GM12878 (cell line): ENCODE measurements around the gene CHST2. TPM values are rescaled to one million over a fixed set of nuclear protein-coding genes. Genes with fewer than 3 reads are reported as not detected.

Experiments
- ATAC-seq: fragments of 200-7000 bp; cut with Tn5 transposase; 3 replicates; pipeline ENCODE4 v1.9.1; 2020; ENCODE audit warnings: mild to moderate bottlenecking, moderate library complexity
- BruUV-seq: library from RNA; stranded (reverse); fragments of 400-500 nt; replicated peaks from 2 replicates; lab custom pipeline; 2021; lab: Mats Ljungman, UMichigan
- CTCF ChIA-PET: fragments of 300-600 bp; sonication (Branson Sonifier 250); formaldehyde crosslinking; extraction: SDS; loops from one replicate; lab custom pipeline; 2021; ENCODE audit warnings: inconsistent platforms; lab: Yijun Ruan, JAX
- POLR2A ChIA-PET: fragments of 350-600 bp; formaldehyde crosslinking; extraction: SDS; loops from one replicate; lab custom pipeline; 2021; ENCODE audit warnings: inconsistent platforms; lab: Charles Lee
- RAD21 ChIA-PET: fragments of 300-600 bp; sonication (Branson Sonifier 250); formaldehyde crosslinking; loops from one replicate; lab custom pipeline; 2023; ENCODE audit warnings: antibody characterized with exemption; ENCODE audit not compliant: unreplicated experiment; lab: Charles Lee
- SMC1A ChIA-PET: fragments of 300-600 bp; sonication (Branson Sonifier 250); formaldehyde crosslinking; loops from one replicate; lab custom pipeline; 2023; ENCODE audit not compliant: unreplicated experiment, uncharacterized antibody; lab: Charles Lee
- DNase-seq: peaks from one replicate; pipeline ENCODE4 v3.0.0-alpha.2; 2011; ENCODE audit warnings: low read depth, low spot score
- FAIRE-seq: peaks from 3 replicates; lab custom pipeline; 2011; peaks lifted over from hg19 to GRCh38; lab: Jason Lieb, UNC
- H2AFZ ChIP-seq: 2 replicates; pipeline ENCODE4 v1.6.0; 2011; ENCODE audit warnings: low read depth, low read length, control low read depth; ENCODE audit not compliant: control insufficient read depth
- H3K27ac ChIP-seq: 2 replicates; pipeline ENCODE4 v1.5.1; 2011; ENCODE audit warnings: control low read depth; ENCODE audit not compliant: control insufficient read depth, insufficient read depth
- H3K27me3 ChIP-seq, 2 experiments: replicated peaks in 1 of 2; 2 replicates each; pipeline versions ENCODE4 v1.6.0 to v1.6.1; 2011; ENCODE audit warnings: low read length in 1 of 2; ENCODE audit not compliant: control insufficient read depth in 2 of 2, insufficient read depth in 2 of 2
- H3K36me3 ChIP-seq, 2 experiments: 2 replicates each; pipeline ENCODE4 v1.5.1; 2011; ENCODE audit warnings: low read length in 1 of 2; ENCODE audit not compliant: control insufficient read depth in 2 of 2, insufficient read depth in 2 of 2
- H3K4me1 ChIP-seq: 2 replicates; pipeline ENCODE4 v1.6.1; 2011; ENCODE audit warnings: mild to moderate bottlenecking, low read length, moderate library complexity, mixed read lengths; ENCODE audit not compliant: control insufficient read depth, insufficient read depth
- H3K4me2 ChIP-seq: 2 replicates; pipeline ENCODE4 v1.6.0; 2011; ENCODE audit warnings: control low read depth; ENCODE audit not compliant: control insufficient read depth, insufficient read depth
- H3K4me3 ChIP-seq: fragments of 200-600 bp; sonication (generic); 2 replicates; pipeline ENCODE4 v1.5.1; 2016
- H3K79me2 ChIP-seq: 2 replicates; pipeline ENCODE4 v1.6.0; 2011; ENCODE audit warnings: low read length; ENCODE audit not compliant: control insufficient read depth, insufficient read depth
- H3K9ac ChIP-seq: 2 replicates; pipeline ENCODE4 v1.8.0; 2011; ENCODE audit warnings: low read length, control low read depth, mixed read lengths; ENCODE audit not compliant: control insufficient read depth, insufficient read depth
- H3K9me3 ChIP-seq: replicated peaks from 3 replicates; pipeline ENCODE4 v1.5.1; 2011; ENCODE audit warnings: mild to moderate bottlenecking, low read length; ENCODE audit not compliant: control insufficient read depth, insufficient read depth
- H4K20me1 ChIP-seq: 2 replicates; pipeline ENCODE4 v1.6.0; 2011; ENCODE audit not compliant: control insufficient read depth, insufficient read depth
- FOS ChIP-seq: IDR thresholded peaks from 3 replicates; pipeline ENCODE4 v1.6.1; 2011; ENCODE audit warnings: borderline replicate concordance; ENCODE audit not compliant: insufficient read length; ENCODE audit errors: extremely low read depth
- IRF4 ChIP-seq: IDR thresholded peaks from 2 replicates; pipeline ENCODE4 v1.6.1; 2011; ENCODE audit warnings: low read depth, low read length
- WGBS: methylation state at CpG from one replicate; pipeline ENCODE4 v1.1.6; 2016; ENCODE audit warnings: low lambda C conversion rate; ENCODE audit not compliant: insufficient replicate concordance, insufficient coverage; ENCODE audit errors: missing lambda C conversion rate; 5-methylcytosine and 5-hydroxymethylcytosine counted together
- in situ Hi-C: fragments of 300-500 bp; cut with MboI; formaldehyde crosslinking; loops from 9 replicates; pipeline ENCODE4 v1.14.3; 2018; ENCODE audit warnings: mixed read lengths
- intact Hi-C: fragments of 100-400 bp; cut with micrococcal nuclease; formaldehyde crosslinking; loops from one replicate; pipeline ENCODE4 v1.14.2; 2022; ENCODE audit not compliant: unreplicated experiment
- polyA plus RNA-seq, 11 experiments: library from polyadenylated mRNA; depleted of rRNA in 4 of 11; unstranded in 6 of 11; stranded (reverse) in 5 of 11; fragments of >200 nt; fragmentation: Nextera tagmentation in 4 of 11; fragmentation: Illumina TruSeq in 1 of 11; extraction: Ambion mirVana in 4 of 11; extraction: Trizol in 1 of 11; gene quantifications; 1 replicate in 1 of 11; 2 replicates in 10 of 11; pipeline versions ENCODE4 v1.2.1 to v1.2.3, GENCODE V29; 2011 to 2016; ENCODE audit warnings: inconsistent platforms in 2 of 11, missing spikeins in 2 of 11, low read depth in 1 of 11
- total RNA-seq, 4 experiments: library from RNA; depleted of rRNA in 3 of 4; stranded (reverse); fragments of >200 nt in 3 of 4; fragmentation: Illumina TruSeq in 1 of 4; extraction: Trizol in 1 of 4; gene quantifications; 2 replicates each; pipeline versions ENCODE4 v1.2.1 to v1.2.3, GENCODE V29; 2013 to 2021
- TF ChIP-seq, protein P1 (sequence below): IDR thresholded peaks from 2 replicates; pipeline ENCODE4 v1.6.1; 2011; ENCODE audit warnings: low read depth, mild to moderate bottlenecking, low read length, moderate library complexity, borderline replicate concordance; ENCODE audit errors: extremely low read depth
- TF ChIP-seq, protein P2 (sequence below): fragments of 450-650 bp; formaldehyde crosslinking; IDR thresholded peaks from 2 replicates; pipeline ENCODE4 v1.5.0; 2022; ENCODE audit warnings: mild to moderate bottlenecking, missing genetic modification characterization
- TF ChIP-seq, protein P3 (sequence below): IDR thresholded peaks from 2 replicates; pipeline ENCODE4 v1.6.1; 2011; ENCODE audit warnings: borderline replicate concordance, low read depth, mild to moderate bottlenecking, moderate library complexity, mixed read lengths, low read length; ENCODE audit not compliant: insufficient read depth; ENCODE audit errors: extremely low read length

The CHST2 gene
- total and polyA plus RNA-seq, 10 of the 15 experiments (the other 5 are each of a cell fraction or from before 2014, with no cell fraction given) = 1.6 to 37.2 (median 8.8) TPM

DNA sequence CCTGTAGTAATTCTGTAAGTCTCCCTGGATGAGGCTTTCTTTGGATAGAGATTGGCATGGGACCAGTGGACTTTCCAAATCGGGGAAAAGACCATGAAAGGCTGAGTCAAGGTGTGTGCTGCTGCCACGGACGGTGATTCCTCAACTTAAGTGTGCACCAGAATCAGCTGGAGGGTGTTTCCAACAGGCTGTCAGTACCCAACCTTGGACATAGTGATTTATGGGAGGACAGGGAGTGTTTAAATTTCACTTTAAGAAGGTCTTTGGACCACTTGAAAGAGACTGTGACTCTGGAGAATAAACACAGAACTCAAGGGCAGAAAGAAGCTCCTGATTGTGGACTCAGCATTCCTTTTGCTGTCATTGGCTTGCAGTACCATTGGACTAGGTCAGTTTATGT, 20.4 kb upstream of the CHST2 start (continued):
- TF ChIP-seq, protein P1, sequence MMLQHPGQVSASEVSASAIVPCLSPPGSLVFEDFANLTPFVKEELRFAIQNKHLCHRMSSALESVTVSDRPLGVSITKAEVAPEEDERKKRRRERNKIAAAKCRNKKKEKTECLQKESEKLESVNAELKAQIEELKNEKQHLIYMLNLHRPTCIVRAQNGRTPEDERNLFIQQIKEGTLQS = no peak
- TF ChIP-seq, protein P2, sequence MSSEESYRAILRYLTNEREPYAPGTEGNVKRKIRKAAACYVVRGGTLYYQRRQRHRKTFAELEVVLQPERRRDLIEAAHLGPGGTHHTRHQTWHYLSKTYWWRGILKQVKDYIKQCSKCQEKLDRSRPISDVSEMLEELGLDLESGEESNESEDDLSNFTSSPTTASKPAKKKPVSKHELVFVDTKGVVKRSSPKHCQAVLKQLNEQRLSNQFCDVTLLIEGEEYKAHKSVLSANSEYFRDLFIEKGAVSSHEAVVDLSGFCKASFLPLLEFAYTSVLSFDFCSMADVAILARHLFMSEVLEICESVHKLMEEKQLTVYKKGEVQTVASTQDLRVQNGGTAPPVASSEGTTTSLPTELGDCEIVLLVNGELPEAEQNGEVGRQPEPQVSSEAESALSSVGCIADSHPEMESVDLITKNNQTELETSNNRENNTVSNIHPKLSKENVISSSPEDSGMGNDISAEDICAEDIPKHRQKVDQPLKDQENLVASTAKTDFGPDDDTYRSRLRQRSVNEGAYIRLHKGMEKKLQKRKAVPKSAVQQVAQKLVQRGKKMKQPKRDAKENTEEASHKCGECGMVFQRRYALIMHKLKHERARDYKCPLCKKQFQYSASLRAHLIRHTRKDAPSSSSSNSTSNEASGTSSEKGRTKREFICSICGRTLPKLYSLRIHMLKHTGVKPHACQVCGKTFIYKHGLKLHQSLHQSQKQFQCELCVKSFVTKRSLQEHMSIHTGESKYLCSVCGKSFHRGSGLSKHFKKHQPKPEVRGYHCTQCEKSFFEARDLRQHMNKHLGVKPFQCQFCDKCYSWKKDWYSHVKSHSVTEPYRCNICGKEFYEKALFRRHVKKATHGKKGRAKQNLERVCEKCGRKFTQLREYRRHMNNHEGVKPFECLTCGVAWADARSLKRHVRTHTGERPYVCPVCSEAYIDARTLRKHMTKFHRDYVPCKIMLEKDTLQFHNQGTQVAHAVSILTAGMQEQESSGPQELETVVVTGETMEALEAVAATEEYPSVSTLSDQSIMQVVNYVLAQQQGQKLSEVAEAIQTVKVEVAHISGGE = no peak

DNA sequence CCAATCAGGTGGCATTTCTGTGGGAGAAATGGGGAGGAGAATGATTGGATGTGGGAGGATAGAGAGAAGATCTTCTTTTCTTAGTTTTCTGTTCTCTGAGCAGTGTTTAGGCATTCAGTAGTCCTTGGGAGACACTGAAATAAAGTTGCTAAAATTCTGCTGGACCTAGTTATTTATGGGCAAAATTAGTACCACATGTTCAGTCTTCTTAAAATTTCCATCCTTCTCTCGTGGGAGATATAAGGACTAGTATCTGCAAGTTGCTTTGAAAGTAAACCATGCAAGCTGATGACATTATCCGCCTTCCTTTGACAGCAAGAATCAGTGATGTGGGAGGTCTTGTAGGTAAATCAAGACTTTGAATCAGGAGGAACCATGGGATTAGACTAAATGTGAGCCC, 19.9 kb upstream of the CHST2 start:
- in situ Hi-C loops = no loop called here
- CTCF ChIA-PET = no interaction called here
- Histone ChIP-seq H3K36me3 (no peaks in the 10 kb centered on the region), H3K4me1 (no peaks in the 10 kb centered on the region), H3K4me3 (no peak overlapping the region), H3K79me2 (no peaks in the 10 kb centered on the region), H3K27ac (no peak overlapping the region), H3K9me3 (peaks cover 10% of the 10 kb centered on the region), H3K27me3 (no peaks in the 10 kb centered on the region), H3K4me2 (no peak overlapping the region), H4K20me1 (no peaks in the 10 kb centered on the region), H3K9ac (no peak overlapping the region), H2AFZ (no peak overlapping the region)
- RAD21 ChIA-PET = no interaction called here
- DNase-seq (no peak), FAIRE-seq (no peak), ATAC-seq (no peak)
- POLR2A ChIA-PET = no interaction called here
- no peak for TF ChIP-seq FOS
- TF ChIP-seq IRF4 = no peak
- TF ChIP-seq, protein P3, sequence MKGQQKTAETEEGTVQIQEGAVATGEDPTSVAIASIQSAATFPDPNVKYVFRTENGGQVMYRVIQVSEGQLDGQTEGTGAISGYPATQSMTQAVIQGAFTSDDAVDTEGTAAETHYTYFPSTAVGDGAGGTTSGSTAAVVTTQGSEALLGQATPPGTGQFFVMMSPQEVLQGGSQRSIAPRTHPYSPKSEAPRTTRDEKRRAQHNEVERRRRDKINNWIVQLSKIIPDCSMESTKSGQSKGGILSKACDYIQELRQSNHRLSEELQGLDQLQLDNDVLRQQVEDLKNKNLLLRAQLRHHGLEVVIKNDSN = no peak
- no TSS peak for BruUV-seq
- intact Hi-C loops = no loop called here
- SMC1A ChIA-PET = interaction anchor here (1.1 kb wide), 1 partner anchor 10 kb away, joined by 3 read pairs; no protein-coding TSS in a partner anchor
- 51% methylated on average over 2 of the region's 2 CpGs for WGBS
